ENCODE measurements around the gene ACR. TPM values are rescaled to one million over a fixed set of nuclear protein-coding genes. Genes with fewer than 3 reads are reported as not detected.

ACR gene
- total and polyA plus RNA-seq, 2 donors from 2014 or later, result 1.0 to 1.6 TPM

DNA sequence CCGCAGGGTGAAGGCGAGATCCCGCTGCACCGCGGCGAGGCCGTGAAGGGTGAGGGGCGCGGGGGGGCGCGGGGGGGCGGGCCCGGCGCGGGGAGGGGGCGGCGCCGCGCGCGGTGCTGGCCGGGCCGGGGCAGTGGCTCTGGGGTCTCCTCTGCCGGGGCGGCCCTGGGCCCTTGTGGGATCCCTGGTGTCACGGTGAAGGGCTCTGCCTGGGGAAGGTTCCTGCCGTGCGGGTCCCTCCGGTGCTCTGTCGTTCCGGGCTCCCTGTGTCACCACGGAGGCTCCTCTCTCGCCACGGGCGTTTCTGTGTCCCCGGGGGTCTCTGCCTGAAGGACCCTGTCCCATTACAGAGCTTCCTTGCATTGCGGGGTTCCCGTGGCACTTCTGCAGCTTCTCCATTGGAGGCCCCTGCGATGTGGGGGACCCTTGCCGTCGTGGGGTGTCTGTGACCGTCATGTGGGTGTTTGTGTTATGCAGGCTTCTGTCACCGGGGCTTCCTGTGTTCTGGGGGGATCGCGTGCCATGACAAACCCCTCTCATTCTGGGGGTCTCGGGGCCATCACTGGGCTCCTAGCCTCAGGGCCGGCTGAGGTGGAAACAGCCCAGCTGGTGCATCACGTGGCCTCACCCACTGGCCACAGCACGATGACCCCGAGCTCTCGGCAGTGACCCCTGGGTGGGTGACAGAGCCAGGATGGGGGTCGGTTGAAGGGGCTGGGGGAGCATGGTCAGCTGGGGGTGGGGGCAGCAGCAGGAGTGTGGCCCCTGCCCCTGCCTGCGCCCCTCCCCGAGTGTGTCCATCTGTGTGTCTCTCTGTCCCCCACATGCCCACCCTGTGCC lies 40.1 kb upstream of the ACR start:
- Histone ChIP-seq H3K9ac (ENCODE audit: low read length in 3 of 3) (peak overlapping the region in 1 of 3 donors; percentile 19), H3K4me1 (ENCODE audit: control insufficient read depth in 2 of 3, insufficient read depth in 2 of 3, low read depth in 1 of 3, low read length in 3 of 3) (peaks cover 0 to 22% (median 12%) of the 10 kb centered on the region in 3 donors), H3K9me3 (ENCODE audit: control insufficient read depth in 2 of 3, insufficient read depth in 1 of 3, low read length in 3 of 3) (no peaks in the 10 kb centered on the region), H3K4me3 (ENCODE audit: low read length in 3 of 3) (peak overlapping the region; percentile 36 to 55 (median 47)), H3K36me3 (ENCODE audit: control insufficient read depth in 2 of 3, insufficient read depth in 3 of 3, low read length in 3 of 3) (peaks cover 0 to 2% (median 0%) of the 10 kb centered on the region in 3 donors), H3K27ac (ENCODE audit: low read depth in 2 of 2, low read length in 2 of 2) (peak overlapping the region in 1 of 2 donors; percentile 14), H3K27me3 (ENCODE audit: control insufficient read depth, insufficient read depth, low read length) (no peaks in the 10 kb centered on the region)
- DNase-seq (peak in 2 of 5 donors; percentile 58 to 67), FAIRE-seq (no peak)
- intact Hi-C loops (cut with DNase I), result no loop called here
- TF ChIP-seq CTCF (IDR thresholded peaks at IDR 0.05; ENCODE audit: borderline replicate concordance, extremely low read depth, insufficient read depth), result no peak

DNA sequence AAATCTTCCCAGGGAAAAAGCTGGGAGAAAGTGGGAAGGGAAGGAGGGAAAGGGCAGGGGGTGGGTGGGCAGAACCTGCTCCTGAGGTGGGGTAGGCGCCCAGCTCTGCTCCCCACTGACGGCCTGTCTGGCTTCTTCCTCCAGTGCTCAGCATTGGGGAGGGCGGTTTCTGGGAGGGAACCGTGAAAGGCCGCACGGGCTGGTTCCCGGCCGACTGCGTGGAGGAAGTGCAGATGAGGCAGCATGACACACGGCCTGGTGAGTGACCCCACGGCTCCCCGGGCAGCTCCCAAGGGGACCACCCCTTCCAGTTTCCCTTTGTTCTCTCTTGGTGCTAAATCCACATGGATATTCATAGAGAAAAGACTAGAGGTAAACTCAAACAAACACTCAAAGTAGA lies 39.5 kb upstream of the ACR start:
- no peak for TF ChIP-seq CTCF (IDR thresholded peaks at IDR 0.05; ENCODE audit: borderline replicate concordance, extremely low read depth, insufficient read depth)
- no peak for FAIRE-seq
- Histone ChIP-seq H3K9ac (ENCODE audit: low read length in 3 of 3) (no peak overlapping the region), H3K27ac (ENCODE audit: low read depth in 2 of 2, low read length in 2 of 2) (peak overlapping the region in 1 of 2 donors; percentile 57), H3K9me3 (ENCODE audit: control insufficient read depth in 2 of 3, insufficient read depth in 1 of 3, low read length in 3 of 3) (no peaks in the 10 kb centered on the region), H3K27me3 (ENCODE audit: control insufficient read depth, insufficient read depth, low read length) (no peaks in the 10 kb centered on the region), H3K4me1 (ENCODE audit: control insufficient read depth in 2 of 3, insufficient read depth in 2 of 3, low read depth in 1 of 3, low read length in 3 of 3) (peaks cover 0 to 22% (median 12%) of the 10 kb centered on the region in 3 donors), H3K4me3 (ENCODE audit: low read length in 3 of 3) (peak overlapping the region in 1 of 3 donors; percentile 55), H3K36me3 (ENCODE audit: control insufficient read depth in 2 of 3, insufficient read depth in 3 of 3, low read length in 3 of 3) (peaks cover 0 to 6% (median 2%) of the 10 kb centered on the region in 3 donors)
- intact Hi-C loops (cut with DNase I), result no loop called here
- peak in 2 of 5 donors; percentile 58 to 73 for DNase-seq

- intact Hi-C loops (cut with DNase I), result no loop called here
- Histone ChIP-seq H3K4me3 (ENCODE audit: low read length in 3 of 3) (peak overlapping the region in 2 of 3 donors; percentile 32 to 55), H3K9me3 (ENCODE audit: control insufficient read depth in 2 of 3, insufficient read depth in 1 of 3, low read length in 3 of 3) (no peaks in the 10 kb centered on the region), H3K36me3 (ENCODE audit: control insufficient read depth in 2 of 3, insufficient read depth in 3 of 3, low read length in 3 of 3) (peaks cover 0 to 6% (median 2%) of the 10 kb centered on the region in 3 donors), H3K9ac (ENCODE audit: low read length in 3 of 3) (no peak overlapping the region), H3K4me1 (ENCODE audit: control insufficient read depth in 2 of 3, insufficient read depth in 2 of 3, low read depth in 1 of 3, low read length in 3 of 3) (peaks cover 0 to 22% (median 12%) of the 10 kb centered on the region in 3 donors), H3K27ac (ENCODE audit: low read depth in 2 of 2, low read length in 2 of 2) (peak overlapping the region; percentile 56 to 57), H3K27me3 (ENCODE audit: control insufficient read depth, insufficient read depth, low read length) (no peaks in the 10 kb centered on the region)
- TF ChIP-seq CTCF (IDR thresholded peaks at IDR 0.05; ENCODE audit: borderline replicate concordance, extremely low read depth, insufficient read depth), result no peak
- FAIRE-seq (no peak), DNase-seq (peak in 2 of 5 donors; percentile 48 to 51)
These were observed 38.8 kb upstream of the ACR start for GRCh38 chr22:50699001-50699755.

Measured in kidney (tissue), 14 donors.